CD4-positive, alpha-beta T cell treated with Interleukin-12 subunit alpha and Interleukin-12 subunit beta, for 1 hour (primary cell): Measurements from ENCODE around the gene FTO.

ENCODE experiments used
- DNase-seq: peaks from one replicate; pipeline ENCODE4 v3.0.0-alpha.2; 2020

Gene FTO

GRCh38 chr16:53785916-53786315, 82.0 kb downstream of the FTO start:
- no peak for DNase-seq

GRCh38 chr16:53787423-53787822, 83.5 kb downstream of the FTO start:
- DNase-seq = no peak

- DNase-seq = no peak
These were observed 85.2 kb downstream of the FTO start for GRCh38 chr16:53789137-53789536.

GRCh38 chr16:53792161-53792951, 88.4 kb downstream of the FTO start:
- no peak for DNase-seq

DNA sequence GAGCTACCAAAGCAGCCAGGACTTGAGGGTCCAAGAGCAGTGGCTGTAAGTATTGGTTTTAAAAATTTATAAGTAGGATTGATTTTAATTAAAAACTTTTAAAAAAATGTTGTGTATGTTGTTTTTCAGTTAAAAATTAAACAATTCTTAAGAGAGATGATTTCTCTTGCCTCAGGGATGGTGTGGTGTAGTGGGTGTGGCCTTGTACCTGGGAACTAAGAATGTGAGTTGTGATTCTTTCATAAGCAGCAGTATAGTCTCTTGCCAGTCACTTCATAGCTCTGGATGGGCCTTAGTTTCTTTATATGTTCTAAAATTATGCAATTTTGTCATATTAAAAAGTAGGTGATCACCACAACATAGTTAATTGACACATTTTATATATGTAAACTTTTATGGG, 99.5 kb downstream of the FTO start:
- DNase-seq = no peak

DNA sequence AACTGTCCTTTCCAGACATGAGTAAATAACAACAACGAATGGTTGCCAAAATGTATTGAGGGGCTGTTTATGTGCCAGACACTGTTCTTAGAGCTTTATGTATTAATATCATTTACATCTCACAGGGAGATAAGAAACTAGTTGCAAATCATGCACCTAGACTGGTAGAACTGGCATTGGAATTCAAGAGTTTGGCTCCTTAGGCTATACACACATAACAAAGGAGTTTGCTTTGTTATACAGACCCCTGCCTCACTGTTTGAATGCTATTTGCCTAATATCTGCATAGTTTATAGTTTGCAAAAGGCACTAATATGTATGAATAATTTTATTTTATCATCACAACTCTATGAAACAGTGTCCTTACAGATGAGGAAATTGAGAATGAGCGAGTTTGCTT, 100.0 kb downstream of the FTO start:
- no peak for DNase-seq

DNA sequence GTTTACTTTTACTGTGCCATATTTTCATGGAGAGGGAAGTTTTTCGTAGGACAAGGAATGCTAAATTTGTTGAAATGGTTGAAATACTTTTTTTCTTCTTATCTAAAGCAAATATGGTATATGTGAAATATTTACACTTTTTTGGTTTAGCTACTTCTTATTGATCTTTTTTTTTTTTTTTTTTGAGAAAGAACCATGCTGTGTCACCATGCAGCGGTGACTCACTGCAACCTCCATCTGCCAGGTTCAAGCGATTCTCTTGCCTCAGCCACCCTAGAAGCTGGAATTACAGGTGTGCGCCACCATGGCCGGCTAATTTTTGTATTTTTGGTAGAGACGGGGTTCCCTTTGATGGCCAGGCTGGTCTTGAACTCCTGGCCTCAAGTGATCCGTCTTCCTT, 100.5 kb downstream of the FTO start:
- DNase-seq = no peak

GRCh38 chr16:53805113-53805512, 101.2 kb downstream of the FTO start:
- no peak for DNase-seq

GRCh38 chr16:53805752-53806151, 101.8 kb downstream of the FTO start:
- DNase-seq = no peak

DNA sequence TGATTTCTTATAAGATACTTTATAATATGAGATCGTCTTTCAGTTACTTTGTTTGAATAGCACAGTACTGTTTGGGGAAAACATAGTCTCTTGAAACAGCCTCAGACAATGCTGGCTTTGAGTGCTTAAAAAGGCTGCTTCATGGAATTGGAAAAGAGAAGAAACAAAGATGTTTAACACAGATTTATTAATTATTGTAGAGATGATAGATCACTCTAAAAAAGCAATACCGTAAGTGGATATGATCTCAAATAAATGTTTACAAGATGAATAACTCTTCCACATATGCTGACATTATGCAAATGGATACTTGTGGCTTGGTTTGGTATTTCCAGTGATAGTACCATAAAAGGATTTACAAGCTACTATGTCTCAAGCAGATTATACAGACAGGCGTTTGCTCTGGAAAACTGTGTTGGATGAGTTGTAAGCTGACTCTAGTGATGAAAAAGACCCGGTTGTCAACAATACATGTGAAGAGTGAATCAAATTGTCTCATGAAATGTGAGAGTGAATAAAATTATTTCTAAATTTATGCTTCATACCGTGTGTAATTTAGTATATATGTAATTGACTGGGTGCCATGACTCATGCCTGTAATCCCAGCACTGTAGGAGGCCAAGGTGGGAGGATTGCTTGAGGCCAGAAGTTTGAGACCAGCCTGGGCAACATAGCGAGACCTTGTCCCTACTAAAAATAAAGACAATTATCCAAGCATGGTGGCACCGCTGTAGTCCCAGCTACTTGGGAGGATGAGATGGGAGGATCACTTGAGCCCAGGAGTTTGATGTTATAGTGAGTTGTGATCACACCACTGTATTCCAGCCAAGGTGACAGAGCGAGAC, 105.4 kb downstream of the FTO start:
- DNase-seq = no peak

DNA sequence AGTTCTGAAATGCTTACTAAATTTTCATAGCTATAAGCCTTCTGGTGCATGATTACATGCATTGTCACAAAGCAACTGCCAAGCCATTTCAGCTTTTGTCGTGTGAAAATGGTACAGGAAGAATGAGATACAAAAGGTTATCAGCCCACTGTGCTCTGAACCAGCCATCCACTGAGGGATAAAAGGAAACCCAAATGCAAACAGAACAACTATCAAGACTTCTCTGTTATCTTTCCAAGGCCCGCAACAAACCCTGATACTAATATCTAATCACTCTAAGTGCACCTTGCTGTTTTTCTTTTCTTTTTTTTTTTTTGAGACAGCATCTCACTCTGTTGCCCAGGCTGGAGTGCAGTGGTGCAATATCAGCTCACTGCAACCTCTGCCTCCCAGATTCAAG, 109.0 kb downstream of the FTO start:
- no peak for DNase-seq

DNA sequence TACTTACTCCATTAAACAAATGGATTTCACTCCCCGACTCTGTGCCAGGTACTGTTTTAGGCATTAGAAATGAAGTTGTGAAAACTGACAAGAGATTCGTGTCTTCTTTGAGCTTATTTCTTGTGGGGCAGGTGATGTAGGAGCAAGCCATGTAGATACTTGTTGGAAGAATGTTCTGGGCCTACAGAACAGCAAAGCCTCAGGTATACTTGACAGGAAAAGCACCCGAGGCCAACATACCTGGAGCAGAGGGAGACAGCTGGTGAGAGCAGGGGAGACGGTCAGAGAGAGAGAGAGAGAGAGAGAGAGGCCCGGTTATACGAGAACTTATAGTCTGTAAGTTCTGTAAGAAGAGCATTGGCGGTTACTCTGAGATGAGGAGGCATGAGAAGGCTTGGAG, 110.8 kb downstream of the FTO start:
- DNase-seq = no peak

- no peak for DNase-seq
These were observed 112.4 kb downstream of the FTO start for GRCh38 chr16:53816211-53816836.

- no peak for DNase-seq
These were observed 113.3 kb downstream of the FTO start for GRCh38 chr16:53817117-53817755.

- DNase-seq = no peak
These were observed 114.0 kb downstream of the FTO start for GRCh38 chr16:53817812-53818550.

DNA sequence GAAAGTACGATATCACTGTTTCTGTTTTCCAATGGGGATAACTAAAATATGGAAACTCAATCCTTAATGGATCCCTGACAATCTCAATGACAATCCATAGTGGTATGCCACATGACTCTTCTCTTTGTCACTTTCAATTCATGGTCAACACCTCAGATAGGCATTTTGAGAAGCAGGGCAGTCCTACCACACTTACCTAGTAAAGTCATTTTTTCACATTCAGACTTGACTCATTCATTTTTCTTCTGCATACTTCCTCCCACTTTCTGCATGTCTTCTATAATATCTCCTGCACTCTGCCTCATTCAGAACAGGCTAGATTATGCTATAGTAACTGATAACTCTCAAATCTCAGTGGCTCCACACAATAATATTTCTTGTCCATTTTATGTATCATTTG, 117.5 kb downstream of the FTO start:
- DNase-seq = no peak

GRCh38 chr16:53821957-53822625, 118.1 kb downstream of the FTO start:
- DNase-seq = no peak

DNA sequence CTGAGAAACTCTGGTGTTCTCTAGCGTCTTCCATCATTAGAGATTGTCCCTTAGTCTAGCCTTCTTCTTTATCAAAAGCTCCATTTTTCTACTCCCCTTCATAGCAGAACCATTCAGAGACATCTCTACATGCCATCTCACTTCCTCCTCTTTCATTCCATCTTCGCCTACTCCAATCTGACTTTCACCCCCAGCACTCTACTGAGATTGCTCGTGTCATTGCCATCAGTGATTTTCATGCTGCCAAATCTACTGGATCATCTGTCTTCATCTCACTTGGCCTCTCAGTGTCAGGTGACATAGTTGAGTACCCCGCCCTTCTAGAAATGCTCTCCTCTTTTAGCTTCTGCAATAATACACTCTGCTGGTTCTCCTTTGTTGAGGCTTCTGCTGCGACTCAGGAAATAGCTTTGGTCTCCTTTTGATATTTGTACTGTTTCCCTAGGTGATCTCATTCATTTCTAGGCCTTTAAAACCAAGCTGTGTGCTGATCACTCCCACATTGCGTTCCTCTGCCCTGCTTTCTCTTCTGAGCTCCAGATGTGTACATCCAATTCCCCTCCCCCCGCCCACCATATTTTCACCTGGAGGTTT, 119.1 kb downstream of the FTO start:
- DNase-seq = peak; percentile 15

DNA sequence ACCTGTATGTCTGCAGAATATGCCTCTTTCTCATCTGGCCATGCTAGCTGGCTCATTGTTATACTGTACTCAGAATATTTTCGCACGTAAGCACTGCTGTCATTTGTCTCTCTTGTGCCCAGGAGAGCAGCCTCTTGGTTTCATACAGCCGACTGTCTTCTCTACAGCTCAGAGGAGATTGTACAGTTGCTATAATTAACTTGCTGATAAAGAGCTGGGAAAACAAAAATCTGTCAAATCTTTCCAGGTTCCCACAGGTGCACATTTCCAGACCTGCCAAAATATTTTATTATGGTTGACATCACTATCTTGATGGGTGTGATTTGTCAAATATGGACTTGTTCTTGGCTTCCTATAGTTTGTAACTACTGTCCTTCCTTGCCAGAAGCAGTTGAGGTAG, 122.7 kb downstream of the FTO start:
- DNase-seq = no peak

DNA sequence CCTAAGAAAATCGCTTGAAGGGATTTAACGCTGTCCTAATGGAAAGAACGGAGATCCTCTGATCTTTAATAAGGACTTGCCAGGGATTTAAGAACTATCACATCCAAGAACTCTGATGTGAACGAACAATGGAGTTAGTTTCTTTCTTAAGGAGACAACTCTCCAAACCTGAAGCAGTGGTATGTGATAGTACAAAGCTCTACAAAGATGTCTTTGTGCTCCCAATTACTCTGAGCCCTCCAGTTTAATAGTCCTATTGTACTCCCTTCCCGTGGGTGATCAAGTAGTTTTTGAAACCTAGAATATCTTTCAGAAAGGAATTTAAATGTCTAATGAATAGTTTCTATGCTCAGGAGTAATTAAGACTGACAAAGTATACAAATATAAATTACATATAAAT, 123.8 kb downstream of the FTO start:
- no peak for DNase-seq

- DNase-seq = no peak
These were observed 125.3 kb downstream of the FTO start for GRCh38 chr16:53829186-53829747.
